ENCODE data around the gene CAMK1G. TPM values are rescaled to one million over a fixed set of nuclear protein-coding genes. Genes with fewer than 3 reads are reported as not detected.

Gene CAMK1G
- total RNA-seq, 2 donors from 2014 or later = 0.55 to 2.1 TPM

DNA sequence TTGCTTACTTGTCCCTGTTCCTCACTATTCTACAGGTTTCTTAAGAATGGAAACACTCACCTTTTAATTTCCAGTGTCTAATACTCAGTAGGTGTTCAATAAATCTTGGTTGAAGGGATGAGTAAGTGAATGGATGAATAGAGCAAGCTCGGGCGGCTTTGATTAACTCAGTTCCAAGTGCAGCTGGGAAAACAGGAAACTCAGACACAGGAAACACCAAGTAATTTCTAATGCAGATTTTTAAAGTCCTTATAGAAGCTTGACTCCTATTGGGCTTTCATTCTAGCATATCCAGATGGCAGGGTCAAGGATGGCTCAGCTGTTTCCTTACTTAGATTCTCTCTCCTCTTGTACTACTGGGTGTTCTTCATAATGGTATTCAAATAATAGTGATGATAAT lies 14.0 kb downstream of the CAMK1G start:
- peaks cover 53% of the 10 kb centered on the region for H3K27me3 Mint-ChIP-seq (ENCODE audit: insufficient read depth)
- Histone ChIP-seq H3K27me3 (ENCODE audit: control insufficient read depth, insufficient read depth, low read length, poor library complexity, severe bottlenecking) (peaks cover 60% of the 10 kb centered on the region), H3K27ac (ENCODE audit: low read depth, low read length) (no peak overlapping the region), H3K9ac (ENCODE audit: extremely low read depth, low read length, poor library complexity, severe bottlenecking) (no peak overlapping the region), H3K9me3 (ENCODE audit: control insufficient read depth, low read length) (no peaks in the 10 kb centered on the region), H3K4me3 (ENCODE audit: low read length) (no peak overlapping the region), H3K36me3 (ENCODE audit: control insufficient read depth, insufficient read depth, low read length) (no peaks in the 10 kb centered on the region), H3K4me1 (ENCODE audit: control insufficient read depth, insufficient read depth, low read length) (no peaks in the 10 kb centered on the region)
- WGBS, 2 experiments (ENCODE audit: insufficient coverage in 1 of 2, insufficient read length in 1 of 2) = 97 to 100% methylated on average over 2 of the region's 2 CpGs
- no peaks in the 10 kb centered on the region for H3K4me1 Mint-ChIP-seq
- H3K27ac Mint-ChIP-seq = no peak overlapping the region
- DNase-seq = no peak
- TF ChIP-seq, protein P1, sequence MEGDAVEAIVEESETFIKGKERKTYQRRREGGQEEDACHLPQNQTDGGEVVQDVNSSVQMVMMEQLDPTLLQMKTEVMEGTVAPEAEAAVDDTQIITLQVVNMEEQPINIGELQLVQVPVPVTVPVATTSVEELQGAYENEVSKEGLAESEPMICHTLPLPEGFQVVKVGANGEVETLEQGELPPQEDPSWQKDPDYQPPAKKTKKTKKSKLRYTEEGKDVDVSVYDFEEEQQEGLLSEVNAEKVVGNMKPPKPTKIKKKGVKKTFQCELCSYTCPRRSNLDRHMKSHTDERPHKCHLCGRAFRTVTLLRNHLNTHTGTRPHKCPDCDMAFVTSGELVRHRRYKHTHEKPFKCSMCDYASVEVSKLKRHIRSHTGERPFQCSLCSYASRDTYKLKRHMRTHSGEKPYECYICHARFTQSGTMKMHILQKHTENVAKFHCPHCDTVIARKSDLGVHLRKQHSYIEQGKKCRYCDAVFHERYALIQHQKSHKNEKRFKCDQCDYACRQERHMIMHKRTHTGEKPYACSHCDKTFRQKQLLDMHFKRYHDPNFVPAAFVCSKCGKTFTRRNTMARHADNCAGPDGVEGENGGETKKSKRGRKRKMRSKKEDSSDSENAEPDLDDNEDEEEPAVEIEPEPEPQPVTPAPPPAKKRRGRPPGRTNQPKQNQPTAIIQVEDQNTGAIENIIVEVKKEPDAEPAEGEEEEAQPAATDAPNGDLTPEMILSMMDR (conservative IDR thresholded peaks at IDR 0.05) = no peak
- H3K9me3 Mint-ChIP-seq = no peaks in the 10 kb centered on the region
- H3K36me3 Mint-ChIP-seq (ENCODE audit: low read depth) = no peaks in the 10 kb centered on the region
- no peak overlapping the region for H3K4me3 Mint-ChIP-seq

DNA sequence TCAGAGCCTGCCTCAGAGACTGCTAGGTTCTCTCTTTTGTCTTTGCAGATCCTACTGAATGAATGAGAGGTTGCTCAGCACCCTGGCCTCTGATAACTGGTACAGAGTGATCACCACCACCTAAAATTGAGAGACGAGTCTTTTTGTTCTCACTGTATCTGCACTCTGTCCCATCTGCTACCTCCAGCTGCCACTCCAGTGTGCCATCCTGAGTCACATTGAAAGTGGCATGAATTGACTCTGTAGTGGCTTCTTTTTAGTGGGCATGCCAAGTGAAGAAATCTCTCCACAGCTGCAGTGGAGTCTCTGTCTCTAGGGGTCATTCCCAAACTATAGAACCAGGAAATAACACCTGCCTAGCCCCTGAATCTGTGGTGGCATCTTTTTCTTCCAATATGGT lies 14.7 kb downstream of the CAMK1G start:
- no peaks in the 10 kb centered on the region for H3K36me3 Mint-ChIP-seq (ENCODE audit: low read depth)
- TF ChIP-seq, protein P1 (conservative IDR thresholded peaks at IDR 0.05) = no peak

GRCh38 chr1:209600541-209600940 lies 17.0 kb downstream of the CAMK1G start:
- Histone ChIP-seq H3K9ac (ENCODE audit: extremely low read depth, low read length, poor library complexity, severe bottlenecking) (no peak overlapping the region), H3K36me3 (ENCODE audit: control insufficient read depth, insufficient read depth, low read length) (no peaks in the 10 kb centered on the region), H3K9me3 (ENCODE audit: control insufficient read depth, low read length) (no peaks in the 10 kb centered on the region), H3K4me1 (ENCODE audit: control insufficient read depth, insufficient read depth, low read length) (no peaks in the 10 kb centered on the region), H3K27me3 (ENCODE audit: control insufficient read depth, insufficient read depth, low read length, poor library complexity, severe bottlenecking) (peaks cover 46% of the 10 kb centered on the region), H3K4me3 (ENCODE audit: low read length) (no peak overlapping the region), H3K27ac (ENCODE audit: low read depth, low read length) (no peak overlapping the region)
- Mint-ChIP-seq H3K4me1 (peaks cover 7% of the 10 kb centered on the region), H3K27me3 (ENCODE audit: insufficient read depth) (peaks cover 40% of the 10 kb centered on the region), H3K27ac (no peak overlapping the region), H3K4me3 (no peak overlapping the region), H3K9me3 (no peaks in the 10 kb centered on the region), H3K36me3 (ENCODE audit: low read depth) (no peaks in the 10 kb centered on the region)
- 75 to 78% methylated on average over 1 of the region's 1 CpG for WGBS, 2 experiments (ENCODE audit: insufficient coverage in 1 of 2, insufficient read length in 1 of 2)
- DNase-seq = no peak
- TF ChIP-seq, protein P1 (conservative IDR thresholded peaks at IDR 0.05) = no peak

More for the DNA sequence above, 14.7 kb downstream of the CAMK1G start:
- no peaks in the 10 kb centered on the region for H3K36me3 ChIP-seq (ENCODE audit: control insufficient read depth, insufficient read depth, low read length)
- no peak overlapping the region for H3K4me3 Mint-ChIP-seq
- no peak overlapping the region for H3K4me3 ChIP-seq (ENCODE audit: low read length)
- no peaks in the 10 kb centered on the region for H3K4me1 Mint-ChIP-seq
- no peaks in the 10 kb centered on the region for H3K9me3 ChIP-seq (ENCODE audit: control insufficient read depth, low read length)
- 92 to 93% methylated on average over 1 of the region's 1 CpG for WGBS, 2 experiments (ENCODE audit: insufficient coverage in 1 of 2, insufficient read length in 1 of 2)
- H3K27me3 Mint-ChIP-seq (ENCODE audit: insufficient read depth) = peaks cover 51% of the 10 kb centered on the region
- H3K9me3 Mint-ChIP-seq = no peaks in the 10 kb centered on the region
- H3K4me1 ChIP-seq (ENCODE audit: control insufficient read depth, insufficient read depth, low read length) = no peaks in the 10 kb centered on the region
- no peak for DNase-seq
- no peak overlapping the region for H3K9ac ChIP-seq (ENCODE audit: extremely low read depth, low read length, poor library complexity, severe bottlenecking)
- peaks cover 60% of the 10 kb centered on the region for H3K27me3 ChIP-seq (ENCODE audit: control insufficient read depth, insufficient read depth, low read length, poor library complexity, severe bottlenecking)
- H3K27ac Mint-ChIP-seq = no peak overlapping the region
- H3K27ac ChIP-seq (ENCODE audit: low read depth, low read length) = no peak overlapping the region
